Kidney (tissue), 14 donors: ENCODE measurements around the gene ALG3. TPM values are rescaled to one million over a fixed set of nuclear protein-coding genes. Genes with fewer than 3 reads are reported as not detected.
A peak's percentile ranks its signal among the peaks of the same experiment; 100 is the strongest.

Source experiments
- DNase-seq, 5 donors: peaks; one replicate each; pipeline ENCODE4 v3.0.0-alpha.2; 2013 to 2020
- FAIRE-seq: peaks from 2 replicates; lab custom pipeline; 2012; peaks lifted over from hg19 to GRCh38; lab: Jason Lieb, UNC
- H3K27ac ChIP-seq, 2 donors: one replicate each; pipeline ENCODE4 v1.7.0; 2013; ENCODE audit warnings: low read depth in 2 of 2, low read length in 2 of 2, inconsistent platforms in 1 of 2
- H3K27me3 ChIP-seq: one replicate; pipeline ENCODE4 v1.7.1; 2013; ENCODE audit warnings: low read length, inconsistent platforms; ENCODE audit not compliant: control insufficient read depth, insufficient read depth
- H3K36me3 ChIP-seq, 3 donors: one replicate each; pipeline versions ENCODE4 v1.7.0 to v1.7.1; 2013; ENCODE audit warnings: low read length in 3 of 3, control low read depth in 1 of 3, inconsistent platforms in 1 of 3; ENCODE audit not compliant: insufficient read depth in 3 of 3, control insufficient read depth in 2 of 3
- H3K4me1 ChIP-seq, 3 donors: one replicate each; pipeline versions ENCODE4 v1.7.0 to v1.7.1; 2013; ENCODE audit warnings: low read length in 3 of 3, inconsistent platforms in 1 of 3, low read depth in 1 of 3; ENCODE audit not compliant: control insufficient read depth in 2 of 3, insufficient read depth in 2 of 3
- H3K4me3 ChIP-seq, 3 donors: one replicate each; pipeline versions ENCODE4 v1.7.0 to v1.8.1; 2013; ENCODE audit warnings: low read length in 3 of 3, control low read depth in 1 of 3, inconsistent platforms in 1 of 3
- H3K9ac ChIP-seq, 3 donors: one replicate each; pipeline versions ENCODE4 v1.7.0 to v1.7.1; 2013; ENCODE audit warnings: low read length in 3 of 3, control low read depth in 1 of 3, inconsistent platforms in 1 of 3
- H3K9me3 ChIP-seq, 3 donors: one replicate each; pipeline versions ENCODE4 v1.7.0 to v1.7.1; 2013; ENCODE audit warnings: low read length in 3 of 3, control low read depth in 1 of 3, inconsistent platforms in 1 of 3; ENCODE audit not compliant: control insufficient read depth in 2 of 3, insufficient read depth in 1 of 3
- intact Hi-C: fragments of 100-400 bp; cut with DNase I; formaldehyde crosslinking; loops from one replicate; pipeline ENCODE4 v1.11.1; 2022
- polyA plus RNA-seq: library from polyadenylated mRNA; stranded (reverse); fragments of 350-450 nt; fragmentation: Illumina TruSeq; extraction: RNeasy Lipid Tissue Mini Kit (QIAGEN cat#74804); gene quantifications from one replicate; pipeline ENCODE4 v1.2.3, GENCODE V29; 2014; ENCODE audit warnings: low read depth, low replicate concordance; ENCODE audit not compliant: insufficient read depth
- total RNA-seq: library from RNA; stranded (reverse); fragmentation: NEBNext Ultra II Directional; extraction: Animal tissue kit (Norgen Biotek cat#: 25700); gene quantifications from one replicate; pipeline ENCODE4 v1.2.1, GENCODE V29; 2021
- TF ChIP-seq, protein P1 (sequence below): IDR thresholded peaks from 3 replicates; pipeline ENCODE4 v1.5.1; 2012; ENCODE audit warnings: mild to moderate bottlenecking, moderate library complexity, borderline replicate concordance; ENCODE audit not compliant: insufficient read depth; ENCODE audit errors: extremely low read depth
- donor health status: control.
- donor health status: control.
- donor health status: control.
- donor health status: control.
- donor health status: control.
- donor health status: DM: yes; HTN: yes; CAD: no.
- donor health status: Normal renal cell carcinoma (clear cell type).

ALG3 gene
- total and polyA plus RNA-seq, 2 donors from 2014 or later = 33.6 to 39.8 TPM

- no peak overlapping the region for H3K4me3 ChIP-seq
- no peak for DNase-seq
- no peaks in the 10 kb centered on the region for H3K36me3 ChIP-seq
- no peak overlapping the region for H3K9ac ChIP-seq
- H3K27me3 ChIP-seq = peaks cover 2% of the 10 kb centered on the region
- peaks cover 0 to 4% (median 0%) of the 10 kb centered on the region in 3 donors for H3K4me1 ChIP-seq
- intact Hi-C loops = no loop called here
- H3K27ac ChIP-seq = no peak overlapping the region
- H3K9me3 ChIP-seq = no peaks in the 10 kb centered on the region
- TF ChIP-seq, protein P1, sequence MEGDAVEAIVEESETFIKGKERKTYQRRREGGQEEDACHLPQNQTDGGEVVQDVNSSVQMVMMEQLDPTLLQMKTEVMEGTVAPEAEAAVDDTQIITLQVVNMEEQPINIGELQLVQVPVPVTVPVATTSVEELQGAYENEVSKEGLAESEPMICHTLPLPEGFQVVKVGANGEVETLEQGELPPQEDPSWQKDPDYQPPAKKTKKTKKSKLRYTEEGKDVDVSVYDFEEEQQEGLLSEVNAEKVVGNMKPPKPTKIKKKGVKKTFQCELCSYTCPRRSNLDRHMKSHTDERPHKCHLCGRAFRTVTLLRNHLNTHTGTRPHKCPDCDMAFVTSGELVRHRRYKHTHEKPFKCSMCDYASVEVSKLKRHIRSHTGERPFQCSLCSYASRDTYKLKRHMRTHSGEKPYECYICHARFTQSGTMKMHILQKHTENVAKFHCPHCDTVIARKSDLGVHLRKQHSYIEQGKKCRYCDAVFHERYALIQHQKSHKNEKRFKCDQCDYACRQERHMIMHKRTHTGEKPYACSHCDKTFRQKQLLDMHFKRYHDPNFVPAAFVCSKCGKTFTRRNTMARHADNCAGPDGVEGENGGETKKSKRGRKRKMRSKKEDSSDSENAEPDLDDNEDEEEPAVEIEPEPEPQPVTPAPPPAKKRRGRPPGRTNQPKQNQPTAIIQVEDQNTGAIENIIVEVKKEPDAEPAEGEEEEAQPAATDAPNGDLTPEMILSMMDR = no peak
- FAIRE-seq = no peak
These were observed 6.7 kb upstream of the ALG3 start for GRCh38 chr3:184255291-184256039.

DNA sequence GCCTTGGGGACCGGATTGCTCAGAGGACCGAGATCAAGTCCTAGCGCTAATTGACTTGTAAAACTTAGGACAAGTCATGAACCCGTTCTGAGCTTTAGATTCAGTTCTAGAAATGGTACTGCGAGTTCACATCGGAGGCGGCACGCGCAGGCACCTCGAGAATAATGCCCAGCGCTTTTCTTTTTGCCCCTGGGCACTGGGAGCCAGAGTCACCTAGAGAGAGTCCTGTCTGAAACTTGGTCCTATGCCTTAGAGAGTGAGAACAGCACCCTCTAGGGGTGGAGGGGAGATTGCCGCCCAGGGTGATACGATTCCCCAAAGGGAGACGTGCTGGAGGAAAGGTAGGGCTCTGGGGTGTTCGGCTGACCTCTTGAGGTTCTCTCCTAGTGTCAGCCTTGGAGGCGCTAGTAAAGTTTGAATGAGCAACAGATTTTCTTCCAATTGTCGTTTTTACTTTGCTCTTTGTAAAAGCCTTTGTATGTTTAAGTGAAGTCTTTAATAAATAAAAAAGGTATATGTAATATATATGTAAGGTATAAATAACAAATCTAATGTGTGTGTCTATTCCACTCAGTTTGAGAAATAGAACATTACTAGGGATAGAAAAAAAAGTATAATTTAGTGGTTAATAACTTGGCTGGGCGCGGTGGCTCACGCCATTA lies 1.5 kb upstream of the ALG3 start:
- TF ChIP-seq, protein P1 = peak; percentile 85
- H3K4me1 ChIP-seq = peaks cover 0 to 9% (median 6%) of the 10 kb centered on the region in 3 donors
- H3K27ac ChIP-seq = no peak overlapping the region
- H3K4me3 ChIP-seq = peak overlapping the region; percentile 74 to 100 (median 94)
- FAIRE-seq (no peak), DNase-seq (peak; percentile 85 to 90 (median 89))
- H3K27me3 ChIP-seq = no peaks in the 10 kb centered on the region
- no peaks in the 10 kb centered on the region for H3K9me3 ChIP-seq
- intact Hi-C loops = no loop called here
- peaks cover 0 to 2% (median under 1%) of the 10 kb centered on the region in 3 donors for H3K36me3 ChIP-seq
- peak overlapping the region in 2 of 3 donors; percentile 86 to 87 for H3K9ac ChIP-seq

GRCh38 chr3:184249412-184250166 lies 827 bp upstream of the ALG3 start, which contains the start of gene EEF1AKMT4:
Gene EEF1AKMT4, plus strand, starts transcription at chr3:184249672. Its CDS starts 23 bp downstream, at chr3:184249695.
- Histone ChIP-seq H3K27me3 (no peaks in the 10 kb centered on the region), H3K27ac (peak within 1 kb of the TSS; percentile 26 to 53), H3K36me3 (peaks cover 0 to 9% (median 6%) of the 10 kb centered on the region in 3 donors), H3K4me1 (peaks cover 0 to 9% (median 6%) of the 10 kb centered on the region in 3 donors), H3K4me3 (peak within 1 kb of the TSS; percentile 74 to 100 (median 94)), H3K9ac (peak within 1 kb of the TSS; percentile 86 to 90 (median 87)), H3K9me3 (no peaks in the 10 kb centered on the region)
- FAIRE-seq (no peak), DNase-seq (peak; percentile 95 to 98 (median 96))
- intact Hi-C loops = no loop called here
- TF ChIP-seq, protein P1 = peak; percentile 4
